ENCODE data around the gene PCGF5. TPM values are rescaled to one million over a fixed set of nuclear protein-coding genes. Genes with fewer than 3 reads are reported as not detected.

Gene PCGF5
- total RNA-seq, 1 experiment from 2014 or later = 17.3 TPM

DNA sequence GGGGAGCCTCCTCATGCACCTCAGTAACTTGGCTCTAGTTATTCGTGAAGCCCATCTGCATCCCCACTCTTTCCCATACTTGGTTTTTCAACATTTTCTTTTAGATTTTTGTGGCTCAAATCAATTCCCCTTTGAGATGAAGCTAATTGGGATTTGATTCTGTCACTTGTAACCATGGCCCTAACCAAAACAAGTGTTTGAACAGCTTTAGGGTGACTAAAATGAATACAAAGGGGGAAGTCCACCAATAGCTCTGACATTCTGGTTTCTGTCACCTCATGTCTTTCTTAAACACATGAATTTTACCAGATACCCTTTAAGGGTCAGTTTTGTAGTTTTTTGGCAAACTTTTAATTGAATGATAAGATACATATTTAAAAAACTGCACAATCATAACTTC lies 87.0 kb downstream of the PCGF5 start:
- no peaks in the 10 kb centered on the region for H3K4me1 ChIP-seq (ENCODE audit: insufficient read depth, low read length, poor library complexity, severe bottlenecking)
- DNase-seq (ENCODE audit: low spot score) = no peak
- no peaks in the 10 kb centered on the region for H3K9me3 ChIP-seq (ENCODE audit: low read depth, low read length, poor library complexity, severe bottlenecking)
- no peak overlapping the region for H3K27ac ChIP-seq (ENCODE audit: low read depth, low read length, poor library complexity, severe bottlenecking)
- intact Hi-C loops (cut with micrococcal nuclease; ENCODE audit: unreplicated experiment) = no loop called here
- no peaks in the 10 kb centered on the region for H3K36me3 ChIP-seq (ENCODE audit: insufficient read depth, low read length, poor library complexity, severe bottlenecking)
- BruUV-seq (replicated peaks) = no TSS peak
- POLR2A ChIA-PET (ENCODE audit: low non-redundant PET) = no interaction called here
- TF ChIP-seq, protein P1, sequence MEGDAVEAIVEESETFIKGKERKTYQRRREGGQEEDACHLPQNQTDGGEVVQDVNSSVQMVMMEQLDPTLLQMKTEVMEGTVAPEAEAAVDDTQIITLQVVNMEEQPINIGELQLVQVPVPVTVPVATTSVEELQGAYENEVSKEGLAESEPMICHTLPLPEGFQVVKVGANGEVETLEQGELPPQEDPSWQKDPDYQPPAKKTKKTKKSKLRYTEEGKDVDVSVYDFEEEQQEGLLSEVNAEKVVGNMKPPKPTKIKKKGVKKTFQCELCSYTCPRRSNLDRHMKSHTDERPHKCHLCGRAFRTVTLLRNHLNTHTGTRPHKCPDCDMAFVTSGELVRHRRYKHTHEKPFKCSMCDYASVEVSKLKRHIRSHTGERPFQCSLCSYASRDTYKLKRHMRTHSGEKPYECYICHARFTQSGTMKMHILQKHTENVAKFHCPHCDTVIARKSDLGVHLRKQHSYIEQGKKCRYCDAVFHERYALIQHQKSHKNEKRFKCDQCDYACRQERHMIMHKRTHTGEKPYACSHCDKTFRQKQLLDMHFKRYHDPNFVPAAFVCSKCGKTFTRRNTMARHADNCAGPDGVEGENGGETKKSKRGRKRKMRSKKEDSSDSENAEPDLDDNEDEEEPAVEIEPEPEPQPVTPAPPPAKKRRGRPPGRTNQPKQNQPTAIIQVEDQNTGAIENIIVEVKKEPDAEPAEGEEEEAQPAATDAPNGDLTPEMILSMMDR (conservative IDR thresholded peaks at IDR 0.05; ENCODE audit: low read depth, low read length) = no peak
- TF ChIP-seq EZH2 (IDR thresholded peaks at IDR 0.05; ENCODE audit: borderline replicate concordance, low read depth, low read length, poor library complexity, severe bottlenecking) = no peak
- CTCF ChIA-PET = no interaction called here
- H3K4me3 ChIP-seq (ENCODE audit: low read depth, low read length, poor library complexity, severe bottlenecking) = no peak overlapping the region
- H3K27me3 ChIP-seq (replicated peaks; ENCODE audit: insufficient read depth, low read depth, low read length, poor library complexity) = peaks cover 7% of the 10 kb centered on the region

DNA sequence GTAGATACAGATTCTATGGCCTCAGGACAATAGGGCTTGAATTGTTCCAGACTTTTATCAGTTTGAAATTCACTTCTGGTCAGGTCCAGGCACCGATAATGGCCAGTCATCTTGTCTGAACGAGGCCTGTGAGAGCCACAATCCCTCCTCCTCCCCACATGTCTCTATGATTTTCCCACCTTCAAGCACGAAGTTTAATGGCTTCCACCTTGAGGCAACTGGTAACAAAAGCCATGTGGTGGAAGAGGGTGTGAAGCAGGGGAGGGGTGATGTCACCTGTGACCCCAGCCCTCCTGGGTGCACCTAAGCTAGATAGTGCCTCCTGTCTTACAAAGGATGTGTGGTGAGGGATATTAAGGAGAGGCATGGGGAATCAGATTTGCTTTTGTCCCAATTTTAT lies 89.2 kb downstream of the PCGF5 start:
- BruUV-seq (replicated peaks) = no TSS peak
- no peaks in the 10 kb centered on the region for H3K4me1 ChIP-seq (ENCODE audit: insufficient read depth, low read length, poor library complexity, severe bottlenecking)
- peaks cover 7% of the 10 kb centered on the region for H3K27me3 ChIP-seq (replicated peaks; ENCODE audit: insufficient read depth, low read depth, low read length, poor library complexity)
- DNase-seq (ENCODE audit: low spot score) = no peak
- intact Hi-C loops (cut with micrococcal nuclease; ENCODE audit: unreplicated experiment) = no loop called here
- H3K9me3 ChIP-seq (ENCODE audit: low read depth, low read length, poor library complexity, severe bottlenecking) = no peaks in the 10 kb centered on the region
- no peak overlapping the region for H3K27ac ChIP-seq (ENCODE audit: low read depth, low read length, poor library complexity, severe bottlenecking)
- no peaks in the 10 kb centered on the region for H3K36me3 ChIP-seq (ENCODE audit: insufficient read depth, low read length, poor library complexity, severe bottlenecking)
- no peak overlapping the region for H3K4me3 ChIP-seq (ENCODE audit: low read depth, low read length, poor library complexity, severe bottlenecking)
- ChIA-PET CTCF (no interaction called here), POLR2A (ENCODE audit: low non-redundant PET) (no interaction called here)
- TF ChIP-seq, protein P1 (conservative IDR thresholded peaks at IDR 0.05; ENCODE audit: low read depth, low read length) = no peak
- TF ChIP-seq EZH2 (IDR thresholded peaks at IDR 0.05; ENCODE audit: borderline replicate concordance, low read depth, low read length, poor library complexity, severe bottlenecking) = no peak

DNA sequence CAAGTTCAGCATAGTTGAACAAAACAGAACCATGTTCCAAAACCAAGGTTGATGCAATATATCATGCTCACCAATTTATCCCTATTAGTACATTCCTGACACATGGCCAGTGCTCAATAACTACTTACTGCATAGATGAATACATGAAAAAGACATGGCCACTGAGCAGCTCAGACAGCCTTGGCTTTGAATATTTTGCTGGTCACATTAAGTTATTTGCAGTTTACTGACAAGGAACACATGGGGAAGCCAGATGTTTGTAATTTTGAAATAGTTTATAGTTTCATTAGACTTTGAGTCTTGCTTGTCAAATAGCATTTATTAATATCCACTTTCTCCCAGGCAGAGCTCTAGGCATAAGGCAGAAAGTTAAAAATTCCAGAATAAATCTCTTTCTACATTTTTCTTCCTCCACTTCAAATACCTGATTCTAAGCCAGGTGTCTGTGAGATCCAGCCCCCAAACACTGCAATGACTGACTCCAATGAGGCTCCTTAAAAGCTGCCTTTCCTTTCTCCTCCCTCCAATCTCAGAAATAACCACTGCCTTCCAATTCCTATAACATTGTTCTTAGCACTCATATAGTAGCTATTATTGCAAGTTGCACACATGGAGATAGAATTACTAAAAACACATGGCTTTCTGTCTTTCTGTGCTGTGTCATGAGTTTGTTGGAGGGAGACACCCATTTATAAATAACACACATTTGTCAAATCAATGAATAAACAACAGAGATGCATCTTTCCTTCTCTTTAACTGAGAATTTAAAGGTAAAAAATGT lies 91.3 kb downstream of the PCGF5 start:
- Histone ChIP-seq H3K27ac (ENCODE audit: low read depth, low read length, poor library complexity, severe bottlenecking) (no peak overlapping the region), H3K36me3 (ENCODE audit: insufficient read depth, low read length, poor library complexity, severe bottlenecking) (no peaks in the 10 kb centered on the region), H3K4me1 (ENCODE audit: insufficient read depth, low read length, poor library complexity, severe bottlenecking) (no peaks in the 10 kb centered on the region), H3K4me3 (ENCODE audit: low read depth, low read length, poor library complexity, severe bottlenecking) (no peak overlapping the region), H3K9me3 (ENCODE audit: low read depth, low read length, poor library complexity, severe bottlenecking) (no peaks in the 10 kb centered on the region), H3K27me3 (replicated peaks; ENCODE audit: insufficient read depth, low read depth, low read length, poor library complexity) (peaks cover 7% of the 10 kb centered on the region)
- intact Hi-C loops (cut with micrococcal nuclease; ENCODE audit: unreplicated experiment) = no loop called here
- CTCF ChIA-PET = interaction anchor here (0.6 kb wide), 1 partner anchor 23 kb away, joined by 3 read pairs; no protein-coding TSS in a partner anchor
- BruUV-seq (replicated peaks) = no TSS peak
- no peak for TF ChIP-seq EZH2 (IDR thresholded peaks at IDR 0.05; ENCODE audit: borderline replicate concordance, low read depth, low read length, poor library complexity, severe bottlenecking)
- TF ChIP-seq, protein P1 (conservative IDR thresholded peaks at IDR 0.05; ENCODE audit: low read depth, low read length) = no peak
- POLR2A ChIA-PET (ENCODE audit: low non-redundant PET) = no interaction called here
- no peak for DNase-seq (ENCODE audit: low spot score)

Measured in A673 (cell line).